IPS-NIHi7 (cell line): ENCODE measurements around the gene FNBP1L.

Experiments used
- DNase-seq: peaks from one replicate; pipeline ENCODE4 v3.0.0; 2012; ENCODE audit warnings: mixed read lengths; ENCODE audit errors: extremely low spot score

FNBP1L gene

DNA sequence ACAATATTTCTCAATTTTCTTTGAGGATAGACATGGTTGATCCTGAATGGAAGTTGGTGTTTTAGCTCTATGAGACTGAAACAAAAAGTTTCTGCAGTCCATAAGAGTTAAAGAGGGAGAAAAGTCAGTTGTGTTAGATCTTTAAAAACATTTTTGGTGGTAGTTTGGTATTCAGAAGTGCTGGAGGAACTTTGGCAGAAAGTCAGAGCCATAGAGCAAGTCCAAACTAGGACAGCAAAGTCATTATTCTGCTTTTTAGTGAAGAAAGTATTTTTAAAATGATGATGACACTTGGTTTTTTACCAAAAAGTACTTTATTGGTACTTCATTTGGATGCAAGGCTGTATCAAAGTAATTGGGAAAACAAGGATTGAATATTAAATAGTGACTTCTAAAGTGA, 41.8 kb downstream of the FNBP1L start:
- DNase-seq, result no peak

DNA sequence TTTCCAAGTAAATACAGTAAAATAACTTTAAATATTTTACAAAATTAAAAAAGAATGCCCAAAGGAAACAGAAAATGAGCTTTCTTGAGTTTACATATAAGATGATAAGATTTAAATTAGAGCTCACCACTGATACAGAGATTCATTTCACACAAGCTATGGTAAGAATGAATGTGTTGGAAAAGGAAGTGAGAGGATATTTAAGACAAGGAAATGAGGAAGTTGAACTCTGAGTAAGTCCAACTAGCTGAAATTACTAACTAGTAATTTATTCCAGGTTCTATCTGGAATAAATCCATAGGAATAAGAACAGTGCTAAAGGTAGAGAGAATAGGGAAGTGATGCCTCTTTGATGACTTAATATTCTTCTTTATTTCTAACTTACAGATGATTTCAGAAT, 42.4 kb downstream of the FNBP1L start:
- DNase-seq, result no peak

DNA sequence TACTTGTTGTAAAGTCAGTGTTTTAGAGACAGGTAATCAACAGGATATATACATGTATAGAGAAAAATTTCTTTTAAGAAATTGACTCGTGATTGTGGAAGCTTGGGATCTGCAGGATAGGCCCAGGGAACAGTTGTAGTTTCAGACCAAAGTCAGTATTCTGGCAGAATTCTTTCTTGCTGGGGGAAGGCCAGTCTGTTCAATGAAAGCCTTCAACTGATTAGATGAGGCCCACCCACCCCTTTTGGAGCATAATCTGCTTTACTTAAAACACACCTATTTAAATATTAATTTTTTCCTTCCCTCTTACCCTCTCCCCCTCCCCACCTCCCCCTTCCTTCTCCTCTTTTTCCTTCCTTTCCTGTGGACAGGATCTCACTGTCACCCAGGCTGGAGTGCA, 48.0 kb downstream of the FNBP1L start:
- no peak for DNase-seq

DNA sequence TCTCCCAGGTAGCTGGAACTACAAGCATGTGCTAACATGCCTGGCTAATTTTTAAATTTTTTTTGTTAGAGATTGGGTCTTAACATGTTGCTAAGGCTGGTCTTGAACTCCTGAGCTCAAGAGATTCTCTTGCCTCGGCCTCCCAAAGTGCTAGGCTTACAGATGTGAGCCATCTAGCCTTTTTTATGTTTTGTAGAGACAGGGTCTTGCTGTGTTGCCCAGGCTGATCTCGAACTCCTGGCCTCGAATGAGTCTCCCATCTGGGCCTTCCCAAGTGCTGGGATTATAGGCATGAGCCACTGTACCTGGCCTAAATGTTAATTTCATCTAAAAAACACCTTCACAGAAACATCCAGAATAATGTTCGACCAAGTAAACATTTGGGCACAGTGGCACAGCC, 48.6 kb downstream of the FNBP1L start:
- DNase-seq, result no peak

DNA sequence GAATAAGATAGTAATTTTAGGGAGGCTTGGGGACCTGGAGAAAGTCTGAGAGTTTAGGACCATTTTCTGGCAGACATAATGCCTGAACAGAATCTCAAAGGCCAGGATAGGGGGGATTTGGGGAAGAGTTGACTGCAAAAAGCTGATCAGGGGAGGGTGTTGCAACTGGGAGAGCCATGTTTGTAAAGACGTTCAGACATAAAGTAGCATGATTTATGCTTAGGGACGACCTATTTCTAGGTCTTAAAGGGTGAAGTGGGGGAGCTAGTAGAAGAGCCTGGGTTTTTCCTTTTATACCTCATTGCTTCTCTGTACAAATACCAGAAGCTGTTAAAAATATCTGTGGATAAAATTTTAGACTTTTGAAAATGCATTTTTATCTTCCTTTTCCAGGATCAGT, 51.2 kb downstream of the FNBP1L start:
- no peak for DNase-seq

DNA sequence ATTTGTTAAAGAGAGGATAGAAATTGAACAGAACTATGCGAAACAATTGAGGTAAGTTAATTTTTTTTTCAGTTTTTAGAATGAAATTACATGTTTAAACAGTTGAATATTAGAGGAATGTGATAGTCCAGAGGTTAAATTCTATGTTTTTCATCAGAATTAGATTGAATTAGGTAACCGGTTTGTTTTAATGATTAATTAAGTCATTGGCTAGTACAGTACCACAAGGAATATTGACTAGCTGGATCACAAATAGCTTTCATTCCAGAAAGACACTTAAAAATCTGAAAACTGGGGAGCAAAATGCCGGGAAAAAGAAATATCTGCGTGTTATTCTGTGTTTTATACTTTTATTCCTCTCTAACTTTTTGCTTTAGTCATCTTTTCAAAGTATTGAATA, 51.6 kb downstream of the FNBP1L start:
- no peak for DNase-seq

DNA sequence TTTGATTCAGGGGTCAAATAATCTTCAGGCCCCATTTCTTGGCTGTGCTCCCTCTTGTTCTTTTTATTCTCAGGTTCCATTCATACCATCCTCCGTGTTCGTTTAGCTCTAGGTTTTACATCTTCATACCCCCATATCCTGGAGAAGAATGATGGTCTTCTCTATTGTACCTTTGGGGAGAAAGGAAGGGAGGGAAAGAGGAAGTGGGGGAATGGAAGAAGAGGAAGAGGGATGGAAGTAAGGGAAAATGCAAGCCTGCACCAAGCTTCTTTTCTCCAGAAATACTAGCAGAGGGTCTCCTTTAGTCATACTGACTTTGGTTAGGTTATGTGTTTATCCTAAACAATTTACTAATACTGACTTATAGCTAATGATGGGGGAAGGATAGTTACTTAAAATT, 52.4 kb downstream of the FNBP1L start:
- DNase-seq, result no peak

DNA sequence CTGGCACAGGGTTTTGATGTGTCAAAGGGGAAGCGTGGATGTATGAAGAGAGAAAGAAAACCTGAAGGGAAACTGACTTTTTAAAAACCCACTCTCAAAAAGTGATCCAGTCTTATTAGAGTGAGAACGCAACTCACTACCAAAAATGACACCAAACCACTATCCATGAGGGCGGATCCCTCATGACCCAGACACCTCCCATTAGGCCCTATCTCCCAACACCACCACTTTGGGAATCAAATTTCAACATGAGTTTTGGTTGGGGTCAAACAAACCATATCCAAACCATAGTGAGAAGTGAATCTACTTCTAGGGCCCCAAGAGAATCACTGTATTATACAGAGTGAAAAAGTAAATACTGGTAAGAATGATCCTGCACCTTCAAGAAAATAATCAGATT, 53.5 kb downstream of the FNBP1L start:
- DNase-seq, result no peak

DNA sequence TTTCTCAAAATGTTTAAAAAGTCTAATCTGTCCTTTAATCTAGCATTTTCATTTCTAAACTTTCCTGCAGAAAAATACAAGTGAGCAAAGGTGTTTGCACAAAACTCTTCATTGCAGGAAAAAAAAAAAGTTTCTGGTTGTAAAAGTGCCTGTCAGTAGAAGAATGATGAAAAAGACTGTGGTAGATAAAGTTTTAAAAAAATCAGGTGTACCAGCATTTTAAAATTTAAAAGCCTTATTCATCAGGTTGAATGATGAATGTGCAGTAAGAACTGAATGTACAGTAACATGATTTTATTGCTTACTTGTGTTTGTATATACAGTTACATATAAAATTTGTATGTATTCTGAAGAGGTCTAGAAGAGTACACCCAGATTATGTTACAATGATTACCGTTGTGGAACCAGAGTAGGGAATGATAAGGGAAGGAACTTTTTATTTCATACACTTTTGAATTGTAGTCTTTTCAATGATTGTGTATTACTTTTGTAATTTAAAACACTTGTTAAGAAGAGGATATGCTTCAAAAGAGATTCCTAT, 54.0 kb downstream of the FNBP1L start:
- DNase-seq, result no peak

DNA sequence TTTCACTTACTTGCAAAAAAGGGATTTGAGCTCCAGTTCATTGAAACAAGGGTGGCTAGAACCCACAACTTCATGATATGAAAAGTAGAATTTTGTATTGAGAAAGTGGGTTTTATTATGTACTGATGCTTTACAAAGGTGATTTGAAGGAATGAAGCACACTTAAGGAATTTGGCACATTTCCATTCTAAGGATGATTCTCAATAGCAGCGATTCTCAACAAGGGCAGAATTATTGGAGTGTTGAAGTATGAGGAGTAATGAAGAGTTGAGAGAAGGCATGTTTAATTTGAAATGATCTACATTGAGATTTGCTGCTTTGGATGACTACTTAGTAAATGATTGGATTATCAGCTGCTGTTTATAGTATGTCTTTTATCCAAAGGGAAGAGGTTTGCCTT, 54.7 kb downstream of the FNBP1L start:
- DNase-seq, result no peak

DNA sequence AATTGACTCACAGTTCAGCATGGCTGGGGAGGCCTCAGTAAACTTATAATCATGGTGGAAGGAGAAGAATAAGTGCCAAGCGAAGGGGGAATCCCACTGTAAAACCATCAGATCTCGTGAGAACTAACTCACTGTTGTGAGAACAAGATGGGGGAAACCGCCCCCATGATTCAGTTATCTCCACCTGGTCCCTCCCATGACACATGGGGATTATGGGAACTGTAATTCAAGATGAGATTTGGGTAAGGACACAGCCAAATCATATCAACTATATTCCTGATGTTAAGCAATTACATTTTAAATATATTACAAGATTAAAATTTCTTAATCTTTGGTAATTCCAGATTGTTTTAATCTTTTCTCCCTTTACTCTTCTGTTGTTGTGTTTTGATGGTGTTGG, 55.2 kb downstream of the FNBP1L start:
- no peak for DNase-seq

DNA sequence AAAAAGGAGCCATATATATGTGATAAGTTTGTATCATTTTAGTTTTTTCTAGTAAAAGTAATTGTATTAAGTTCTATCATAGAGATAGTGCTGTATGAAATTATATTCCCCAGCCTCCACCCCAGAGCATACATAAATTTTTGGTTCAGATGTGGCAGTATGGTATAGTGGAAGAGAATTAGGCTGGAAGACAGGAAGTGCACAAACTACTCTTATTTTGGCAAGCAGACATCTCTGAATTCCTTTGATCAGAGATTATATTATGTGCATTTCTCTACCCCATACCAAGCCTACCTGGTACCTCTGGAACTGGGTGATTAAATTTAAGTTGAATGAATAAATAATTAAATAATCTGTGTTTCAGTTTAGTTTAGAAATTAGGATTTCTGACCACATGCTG, 55.9 kb downstream of the FNBP1L start:
- DNase-seq, result no peak

DNA sequence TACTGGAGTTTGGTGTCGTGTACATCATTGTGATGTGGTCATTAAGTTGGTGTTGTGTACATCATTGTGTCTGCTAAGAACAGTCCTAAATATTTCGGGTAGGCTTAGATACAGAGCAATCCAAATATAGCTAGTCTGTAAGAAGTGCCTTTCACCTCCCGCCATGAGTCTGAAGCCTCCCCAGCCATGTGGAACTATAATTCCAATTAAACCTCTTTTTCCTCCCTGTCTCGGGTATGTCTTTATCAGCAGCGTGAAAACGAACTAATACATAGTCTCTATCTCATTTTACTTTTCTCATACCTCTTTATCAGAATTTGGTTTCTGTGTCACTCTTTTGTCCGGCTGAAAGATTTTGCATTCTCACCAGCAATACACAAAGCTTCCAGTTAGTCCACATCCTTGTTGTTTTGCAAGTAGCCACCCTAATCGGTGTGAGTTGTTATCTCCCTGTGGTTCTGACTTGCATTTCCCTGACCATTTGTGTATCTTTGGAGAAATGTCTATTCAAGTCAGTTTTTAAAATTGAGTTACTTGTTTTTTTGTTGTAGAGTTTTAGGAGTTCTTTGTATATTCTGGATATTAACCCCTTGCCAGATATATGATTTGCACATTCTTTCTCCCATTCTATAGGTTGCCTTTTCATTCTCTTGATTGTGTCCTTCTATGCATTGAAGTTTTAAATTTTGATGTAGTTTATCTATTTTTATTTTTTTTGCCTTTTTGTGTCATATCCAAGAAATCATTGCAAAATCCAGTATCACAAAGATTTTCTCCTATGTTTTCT, 56.5 kb downstream of the FNBP1L start:
- DNase-seq, result no peak

DNA sequence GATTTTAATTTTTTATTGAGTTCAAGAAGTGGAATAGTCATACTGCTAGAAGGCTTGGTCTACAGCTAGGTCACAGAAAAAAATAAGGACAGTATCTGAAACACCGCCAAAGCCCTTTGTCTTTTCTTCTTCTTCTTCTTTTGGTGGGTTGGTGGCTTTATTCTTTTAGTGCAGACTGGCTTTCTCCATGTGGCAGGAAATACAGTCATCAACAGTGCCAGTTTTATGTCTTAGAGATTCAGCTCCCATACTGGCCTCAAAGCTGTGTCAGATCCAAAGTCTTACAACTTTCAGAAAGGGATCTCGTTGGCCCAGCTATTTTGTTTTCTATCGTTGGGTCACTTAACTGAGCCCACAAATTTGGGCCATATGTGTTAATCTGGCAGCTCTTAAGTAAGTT, 58.2 kb downstream of the FNBP1L start:
- no peak for DNase-seq

DNA sequence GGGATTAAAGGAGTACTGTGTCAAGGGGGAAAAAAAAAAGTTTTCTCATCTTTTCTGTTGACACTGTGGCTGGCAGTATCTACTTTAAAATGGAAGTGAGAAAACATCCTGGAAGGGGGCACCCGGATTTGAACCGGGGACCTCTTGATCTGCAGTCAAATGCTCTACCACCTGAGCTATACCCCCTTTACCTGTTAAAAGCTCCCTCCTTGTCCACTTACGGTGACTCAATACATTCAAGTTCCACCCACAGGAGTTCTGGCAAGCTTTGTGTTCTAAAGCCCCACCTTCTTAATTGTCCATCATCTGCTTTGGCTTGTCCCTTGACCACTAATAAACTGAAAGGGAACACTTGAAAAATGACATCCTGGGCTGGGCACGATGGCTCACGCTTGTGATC, 68.2 kb downstream of the FNBP1L start:
- DNase-seq, result no peak

DNA sequence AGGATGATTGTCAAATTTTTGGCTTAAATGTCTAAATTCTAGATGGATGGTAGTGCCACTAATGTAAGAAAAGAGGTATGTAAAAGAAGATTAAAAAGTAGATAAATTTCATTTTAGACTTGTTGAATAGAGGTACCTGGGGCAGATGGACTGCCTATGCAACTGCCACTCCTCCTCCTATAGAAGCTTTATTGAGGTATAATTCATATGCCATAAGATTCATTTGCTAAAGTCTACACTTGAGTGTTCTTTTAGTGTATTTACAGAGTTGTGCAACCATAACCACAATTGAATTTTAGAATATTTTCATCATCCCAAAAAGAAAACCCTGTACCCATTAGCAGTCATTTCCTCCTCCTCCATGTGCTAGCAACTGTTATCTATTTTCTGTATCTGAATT, 70.6 kb downstream of the FNBP1L start:
- DNase-seq, result no peak

DNA sequence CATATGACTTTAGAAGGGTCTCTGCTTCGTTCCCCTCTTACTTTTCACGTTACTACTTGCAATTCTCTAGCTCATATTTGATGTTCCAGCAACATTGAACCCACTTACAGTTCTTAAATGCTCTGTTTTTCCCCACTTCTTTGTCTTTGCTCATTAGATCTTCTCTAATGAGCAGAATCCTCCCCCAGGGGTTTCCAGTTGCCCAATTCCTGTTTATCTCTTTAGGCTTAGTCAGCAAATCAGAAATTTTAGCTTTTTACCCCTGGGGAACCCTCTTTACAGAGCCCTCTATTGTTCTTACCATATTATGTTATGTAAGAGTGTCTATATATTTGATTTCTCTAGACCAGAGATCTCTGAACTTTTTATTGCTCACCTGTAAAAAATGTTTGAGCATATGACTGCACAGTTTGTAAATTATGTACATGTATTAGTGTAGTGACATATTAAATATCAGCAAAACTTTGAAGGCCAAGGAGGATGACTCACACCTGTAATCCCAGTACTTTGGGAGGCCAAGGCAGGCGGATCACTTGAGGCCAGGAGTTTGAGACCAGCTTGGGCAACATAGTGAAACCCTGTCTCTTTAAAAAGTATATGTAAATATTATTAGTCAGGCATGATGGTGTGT, 71.4 kb downstream of the FNBP1L start:
- no peak for DNase-seq

DNA sequence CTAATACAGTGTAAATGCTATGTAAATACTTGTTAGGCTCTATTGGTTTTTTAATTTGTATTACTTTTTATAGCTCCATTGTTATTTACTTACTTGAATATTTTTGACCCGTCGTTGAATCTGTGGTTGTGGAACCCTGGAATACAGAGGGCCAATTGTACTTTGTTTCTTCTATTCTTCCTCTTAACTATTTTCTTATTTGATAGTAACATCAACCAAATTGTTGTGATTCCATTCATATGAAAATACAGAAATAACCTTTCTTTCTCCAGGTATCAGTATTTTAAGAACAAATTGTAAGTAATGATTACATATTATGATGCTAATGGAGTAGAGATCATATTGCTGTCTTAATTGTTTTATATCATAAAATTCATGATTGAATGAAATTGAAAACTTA, 73.7 kb downstream of the FNBP1L start:
- no peak for DNase-seq

DNA sequence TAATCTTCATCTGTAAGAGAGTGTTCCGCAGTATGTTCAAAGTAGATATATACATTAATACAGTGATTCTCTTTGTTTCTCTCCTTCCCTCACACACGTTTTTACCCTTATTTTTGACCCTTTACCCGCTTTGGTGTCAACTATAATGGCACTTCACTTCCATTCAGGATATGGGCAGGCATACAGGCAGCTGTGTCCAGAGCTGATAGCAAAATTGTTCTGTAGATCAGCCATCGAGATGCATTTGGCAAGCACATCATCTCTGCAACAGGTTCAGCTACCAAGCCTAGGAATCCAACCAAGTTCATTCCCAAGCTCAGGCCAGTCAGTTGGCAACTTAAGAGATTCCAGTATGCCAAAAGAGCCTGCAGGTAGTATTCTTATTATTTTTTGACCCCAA, 74.8 kb downstream of the FNBP1L start:
- DNase-seq, result no peak

DNA sequence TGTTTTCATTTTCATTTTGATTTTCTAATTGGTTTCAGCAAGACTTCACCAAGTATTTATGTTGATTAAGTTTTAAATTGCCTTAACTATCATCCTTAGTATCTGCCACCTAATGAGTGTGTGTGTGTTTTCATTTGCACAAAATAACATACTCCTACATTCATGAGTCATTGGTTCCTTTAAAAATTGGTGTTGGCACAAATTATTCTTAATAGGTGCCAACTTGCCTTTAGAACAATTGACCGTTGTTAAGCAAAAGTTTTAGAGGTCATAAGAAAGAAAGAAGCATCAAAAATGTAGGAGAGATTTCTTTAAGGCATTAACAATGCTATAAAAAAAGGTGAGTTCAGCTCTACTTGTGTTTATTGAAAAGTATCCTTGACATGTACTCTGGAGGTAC, 77.5 kb downstream of the FNBP1L start:
- DNase-seq, result no peak

DNA sequence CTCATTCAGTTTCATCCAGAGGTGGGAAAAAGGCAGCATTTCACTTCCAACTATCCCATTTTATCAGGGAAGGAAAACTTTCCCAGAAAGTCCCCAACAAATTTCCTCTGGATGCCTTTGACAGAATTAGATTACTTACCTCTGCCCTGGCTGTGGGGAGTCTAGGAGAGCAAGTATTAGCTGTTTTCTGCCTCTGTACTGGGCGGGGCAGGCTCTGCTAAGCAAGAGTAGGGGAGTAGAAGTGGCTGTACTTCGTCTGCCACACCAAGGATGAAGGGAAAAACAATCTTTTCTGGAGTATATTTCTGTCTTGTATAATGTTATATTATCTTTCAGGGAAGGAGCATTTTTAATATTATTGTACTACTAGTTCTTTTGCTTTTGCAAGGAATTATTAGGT, 78.5 kb downstream of the FNBP1L start:
- no peak for DNase-seq

DNA sequence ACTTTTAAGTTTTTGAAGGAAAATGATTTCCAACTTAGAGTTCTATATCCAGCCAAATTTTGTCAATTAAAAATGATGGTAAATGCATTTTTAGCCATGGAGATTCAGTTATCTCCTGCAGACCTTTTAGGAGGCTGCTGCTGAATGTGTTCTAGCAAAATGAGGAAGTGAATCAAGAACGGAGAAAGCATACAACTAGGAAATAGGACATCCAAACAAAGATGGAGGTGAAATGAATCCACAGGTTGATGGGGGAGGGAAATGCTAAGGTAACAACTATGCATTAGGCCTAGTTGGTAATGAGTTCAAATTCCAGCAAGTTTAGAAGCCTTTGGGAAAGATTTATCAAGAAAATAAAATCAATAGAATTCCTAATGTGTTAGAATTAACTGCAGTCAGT, 80.5 kb downstream of the FNBP1L start:
- DNase-seq, result no peak

DNA sequence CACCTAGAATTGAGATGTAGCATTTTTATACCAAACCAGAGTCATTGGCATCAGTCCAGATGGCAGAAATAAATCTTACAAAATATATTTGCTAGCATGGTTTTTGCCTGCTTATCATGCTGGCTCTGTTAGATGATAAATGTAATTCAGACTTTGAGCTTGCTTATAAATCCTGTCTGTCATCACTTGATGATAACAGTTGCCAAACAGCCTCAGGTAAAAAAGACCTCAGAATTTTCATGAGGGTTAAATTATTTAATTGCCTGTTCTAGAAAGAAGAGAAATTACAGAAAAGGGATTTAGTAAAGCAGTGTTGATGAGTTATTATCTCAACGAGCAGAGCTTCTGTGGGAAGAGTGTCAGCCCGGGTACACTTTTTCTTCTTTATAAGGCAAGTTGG, 83.3 kb downstream of the FNBP1L start:
- DNase-seq, result no peak
